WTC11 (cell line): ENCODE results near the gene CTNNA3. TPM values are rescaled to one million over a fixed set of nuclear protein-coding genes. Genes with fewer than 3 reads are reported as not detected.

Source experiments
- ATAC-seq: fragments of 200-7000 bp; cut with Tn5 transposase; 2 replicates; pipeline ENCODE4 v1.10.0; 2021; ENCODE audit warnings: mild to moderate bottlenecking, moderate library complexity
- CTCF ChIA-PET: fragments of 300-600 bp; sonication (Branson Sonifier 250); formaldehyde crosslinking; loops from one replicate; lab custom pipeline; 2021; ENCODE audit warnings: antibody characterized with exemption; lab: Charles Lee
- POLR2A ChIA-PET: fragments of 350-600 bp; sonication (Branson Sonifier 250); formaldehyde crosslinking; loops from one replicate; lab custom pipeline; 2021; ENCODE audit warnings: antibody characterized with exemption; lab: Charles Lee
- DNase-seq: peaks from one replicate; pipeline ENCODE4 v3.0.0; 2021; ENCODE audit warnings: low spot score
- H3K27ac Mint-ChIP-seq: 2 replicates; pipeline ENCODE4 v1.8.0; 2021; ENCODE audit warnings: mixed read lengths
- H3K27me3 Mint-ChIP-seq: 2 replicates; pipeline ENCODE4 v1.8.0; 2021; ENCODE audit warnings: low read depth, mild to moderate bottlenecking, moderate library complexity, mixed read lengths
- H3K36me3 Mint-ChIP-seq: 2 replicates; pipeline ENCODE4 v1.8.0; 2021; ENCODE audit warnings: mixed read lengths
- H3K4me1 Mint-ChIP-seq: 2 replicates; pipeline ENCODE4 v1.8.0; 2022; ENCODE audit warnings: mixed read lengths
- H3K4me3 Mint-ChIP-seq: 2 replicates; pipeline ENCODE4 v1.8.0; 2021; ENCODE audit warnings: mild to moderate bottlenecking, moderate library complexity, mixed read lengths
- H3K9me3 Mint-ChIP-seq: 2 replicates; pipeline ENCODE4 v1.8.0; 2021; ENCODE audit warnings: mixed read lengths
- ATF1 ChIP-seq: sonication (generic); formaldehyde crosslinking; IDR thresholded peaks from 2 replicates; pipeline ENCODE4 v1.8.1; 2023; ENCODE audit warnings: mild to moderate bottlenecking, moderate library complexity, missing genetic modification reagents
- CREM ChIP-seq: sonication (generic); formaldehyde crosslinking; IDR thresholded peaks from 2 replicates; pipeline ENCODE4 v1.8.1; 2022; ENCODE audit warnings: mild to moderate bottlenecking, missing genetic modification reagents, moderate library complexity
- GABPB1 ChIP-seq: sonication (generic); formaldehyde crosslinking; IDR thresholded peaks from 2 replicates; pipeline ENCODE4 v1.8.1; 2023; ENCODE audit warnings: mild to moderate bottlenecking, missing genetic modification reagents
- GTF2I ChIP-seq: fragments of 250-450 bp; sonication (Bioruptor Pico); conservative IDR thresholded peaks from 2 replicates; pipeline ENCODE4 v1.4.0; 2021; ENCODE audit warnings: mild to moderate bottlenecking
- OVOL2 ChIP-seq: fragments of 250-450 bp; sonication (Bioruptor Pico); IDR thresholded peaks from 2 replicates; pipeline ENCODE4 v1.9.0; 2021; ENCODE audit warnings: mild to moderate bottlenecking, borderline replicate concordance
- RORB ChIP-seq: fragments of 250-450 bp; sonication (Bioruptor Pico); IDR thresholded peaks from 2 replicates; pipeline ENCODE4 v1.9.0; 2021; ENCODE audit warnings: mild to moderate bottlenecking
- SOX15 ChIP-seq: fragments of 250-450 bp; sonication (Bioruptor Pico); IDR thresholded peaks from 2 replicates; pipeline ENCODE4 v1.9.0; 2021; ENCODE audit warnings: mild to moderate bottlenecking
- ZBTB21 ChIP-seq: sonication (generic); formaldehyde crosslinking; IDR thresholded peaks from 2 replicates; pipeline ENCODE4 v1.8.1; 2023; ENCODE audit warnings: mild to moderate bottlenecking, missing genetic modification reagents, borderline replicate concordance
- ZNF138 ChIP-seq: sonication (generic); formaldehyde crosslinking; conservative IDR thresholded peaks from 2 replicates; pipeline ENCODE4 v1.8.1; 2022; ENCODE audit warnings: mild to moderate bottlenecking, moderate library complexity, missing genetic modification reagents
- ZNF232 ChIP-seq: sonication (generic); formaldehyde crosslinking; IDR thresholded peaks from 2 replicates; pipeline ENCODE4 v1.8.0; 2022; ENCODE audit warnings: mild to moderate bottlenecking, missing genetic modification reagents
- total RNA-seq: library from RNA; stranded (reverse); gene quantifications from 3 replicates; pipeline ENCODE4 v1.2.3, GENCODE V29; 2021
- TF ChIP-seq, protein P1 (sequence below): sonication (generic); formaldehyde crosslinking; IDR thresholded peaks from 2 replicates; pipeline ENCODE4 v1.8.0; 2022; ENCODE audit warnings: mild to moderate bottlenecking, missing genetic modification reagents
- TF ChIP-seq, protein P2 (sequence below): fragments of 250-450 bp; sonication (Bioruptor Pico); IDR thresholded peaks from 2 replicates; pipeline ENCODE4 v1.9.0; 2021; ENCODE audit warnings: mild to moderate bottlenecking
- TF ChIP-seq, protein P3 (sequence below): sonication (generic); formaldehyde crosslinking; IDR thresholded peaks from 2 replicates; pipeline ENCODE4 v1.8.1; 2022; ENCODE audit warnings: mild to moderate bottlenecking, moderate library complexity, missing genetic modification reagents
- TF ChIP-seq, protein P4 (sequence below): fragments of 250-450 bp; sonication (Bioruptor Pico); IDR thresholded peaks from 2 replicates; pipeline ENCODE4 v1.9.0; 2021; ENCODE audit warnings: moderate library complexity, mild to moderate bottlenecking, inconsistent platforms, borderline replicate concordance
- TF ChIP-seq, protein P5 (sequence below): fragments of 250-450 bp; sonication (Bioruptor Pico); IDR thresholded peaks from 2 replicates; pipeline ENCODE4 v2.1.2; 2022; ENCODE audit warnings: mild to moderate bottlenecking, moderate library complexity
- TF ChIP-seq, protein P6 (sequence below): sonication (generic); formaldehyde crosslinking; IDR thresholded peaks from 2 replicates; pipeline ENCODE4 v1.8.1; 2023; ENCODE audit warnings: mild to moderate bottlenecking, moderate library complexity, missing genetic modification reagents

CTNNA3 gene
- total RNA-seq, 1 experiment from 2014 or later, result 6.1 TPM

DNA sequence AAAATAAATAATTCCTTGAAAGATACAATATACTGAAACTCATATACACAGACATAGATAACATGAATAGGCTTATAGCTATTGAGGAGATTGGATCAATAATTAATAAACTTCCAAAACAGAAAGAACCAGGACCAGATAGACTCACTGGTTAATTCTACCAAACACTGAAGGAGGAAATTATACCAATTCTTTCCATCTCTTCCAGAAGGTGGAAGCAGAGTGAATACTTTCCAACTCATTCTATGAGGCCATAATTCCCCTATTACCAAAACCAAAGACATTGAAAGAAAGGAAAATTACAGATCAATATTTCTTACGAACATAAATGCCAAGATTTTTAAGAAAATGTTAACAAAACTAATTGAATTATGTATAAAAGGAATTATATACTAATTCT is 1394.9 kb downstream of the CTNNA3 start:
- DNase-seq, result no peak
- peaks cover 7% of the 10 kb centered on the region for H3K4me1 Mint-ChIP-seq
- no peak for TF ChIP-seq ZBTB21
- TF ChIP-seq, protein P1, sequence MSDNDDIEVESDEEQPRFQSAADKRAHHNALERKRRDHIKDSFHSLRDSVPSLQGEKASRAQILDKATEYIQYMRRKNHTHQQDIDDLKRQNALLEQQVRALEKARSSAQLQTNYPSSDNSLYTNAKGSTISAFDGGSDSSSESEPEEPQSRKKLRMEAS (CRISPR knock-in tag), result no peak
- TF ChIP-seq, protein P2, sequence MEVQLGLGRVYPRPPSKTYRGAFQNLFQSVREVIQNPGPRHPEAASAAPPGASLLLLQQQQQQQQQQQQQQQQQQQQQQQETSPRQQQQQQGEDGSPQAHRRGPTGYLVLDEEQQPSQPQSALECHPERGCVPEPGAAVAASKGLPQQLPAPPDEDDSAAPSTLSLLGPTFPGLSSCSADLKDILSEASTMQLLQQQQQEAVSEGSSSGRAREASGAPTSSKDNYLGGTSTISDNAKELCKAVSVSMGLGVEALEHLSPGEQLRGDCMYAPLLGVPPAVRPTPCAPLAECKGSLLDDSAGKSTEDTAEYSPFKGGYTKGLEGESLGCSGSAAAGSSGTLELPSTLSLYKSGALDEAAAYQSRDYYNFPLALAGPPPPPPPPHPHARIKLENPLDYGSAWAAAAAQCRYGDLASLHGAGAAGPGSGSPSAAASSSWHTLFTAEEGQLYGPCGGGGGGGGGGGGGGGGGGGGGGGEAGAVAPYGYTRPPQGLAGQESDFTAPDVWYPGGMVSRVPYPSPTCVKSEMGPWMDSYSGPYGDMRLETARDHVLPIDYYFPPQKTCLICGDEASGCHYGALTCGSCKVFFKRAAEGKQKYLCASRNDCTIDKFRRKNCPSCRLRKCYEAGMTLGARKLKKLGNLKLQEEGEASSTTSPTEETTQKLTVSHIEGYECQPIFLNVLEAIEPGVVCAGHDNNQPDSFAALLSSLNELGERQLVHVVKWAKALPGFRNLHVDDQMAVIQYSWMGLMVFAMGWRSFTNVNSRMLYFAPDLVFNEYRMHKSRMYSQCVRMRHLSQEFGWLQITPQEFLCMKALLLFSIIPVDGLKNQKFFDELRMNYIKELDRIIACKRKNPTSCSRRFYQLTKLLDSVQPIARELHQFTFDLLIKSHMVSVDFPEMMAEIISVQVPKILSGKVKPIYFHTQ (CRISPR knock-in tag), result no peak
- TF ChIP-seq, protein P3, sequence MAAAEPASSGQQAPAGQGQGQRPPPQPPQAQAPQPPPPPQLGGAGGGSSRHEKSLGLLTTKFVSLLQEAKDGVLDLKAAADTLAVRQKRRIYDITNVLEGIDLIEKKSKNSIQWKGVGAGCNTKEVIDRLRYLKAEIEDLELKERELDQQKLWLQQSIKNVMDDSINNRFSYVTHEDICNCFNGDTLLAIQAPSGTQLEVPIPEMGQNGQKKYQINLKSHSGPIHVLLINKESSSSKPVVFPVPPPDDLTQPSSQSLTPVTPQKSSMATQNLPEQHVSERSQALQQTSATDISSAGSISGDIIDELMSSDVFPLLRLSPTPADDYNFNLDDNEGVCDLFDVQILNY (CRISPR knock-in tag), result no peak
- TF ChIP-seq, protein P4, sequence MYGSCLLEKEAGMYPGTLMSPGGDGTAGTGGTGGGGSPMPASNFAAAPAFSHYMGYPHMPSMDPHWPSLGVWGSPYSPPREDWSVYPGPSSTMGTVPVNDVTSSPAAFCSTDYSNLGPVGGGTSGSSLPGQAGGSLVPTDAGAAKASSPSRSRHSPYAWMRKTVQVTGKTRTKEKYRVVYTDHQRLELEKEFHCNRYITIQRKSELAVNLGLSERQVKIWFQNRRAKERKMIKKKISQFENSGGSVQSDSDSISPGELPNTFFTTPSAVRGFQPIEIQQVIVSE, result no peak
- no peak for TF ChIP-seq GTF2I
- TF ChIP-seq RORB (CRISPR knock-in tag), result no peak
- no peak for TF ChIP-seq ATF1 (CRISPR knock-in tag)
- no peak for TF ChIP-seq ZNF232 (CRISPR knock-in tag)
- no peak for TF ChIP-seq CREM (CRISPR knock-in tag)
- TF ChIP-seq, protein P5, sequence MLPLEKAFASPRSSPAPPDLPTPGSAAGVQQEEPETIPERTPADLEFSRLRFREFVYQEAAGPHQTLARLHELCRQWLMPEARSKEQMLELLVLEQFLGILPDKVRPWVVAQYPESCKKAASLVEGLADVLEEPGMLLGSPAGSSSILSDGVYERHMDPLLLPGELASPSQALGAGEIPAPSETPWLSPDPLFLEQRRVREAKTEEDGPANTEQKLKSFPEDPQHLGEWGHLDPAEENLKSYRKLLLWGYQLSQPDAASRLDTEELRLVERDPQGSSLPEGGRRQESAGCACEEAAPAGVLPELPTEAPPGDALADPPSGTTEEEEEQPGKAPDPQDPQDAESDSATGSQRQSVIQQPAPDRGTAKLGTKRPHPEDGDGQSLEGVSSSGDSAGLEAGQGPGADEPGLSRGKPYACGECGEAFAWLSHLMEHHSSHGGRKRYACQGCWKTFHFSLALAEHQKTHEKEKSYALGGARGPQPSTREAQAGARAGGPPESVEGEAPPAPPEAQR (CRISPR knock-in tag), result no peak
- no peak overlapping the region for H3K4me3 Mint-ChIP-seq
- ATAC-seq, result no peak
- no peak overlapping the region for H3K27ac Mint-ChIP-seq
- no peaks in the 10 kb centered on the region for H3K9me3 Mint-ChIP-seq
- ChIA-PET POLR2A (no interaction called here), CTCF (no interaction called here)
- no peaks in the 10 kb centered on the region for H3K36me3 Mint-ChIP-seq
- no peaks in the 10 kb centered on the region for H3K27me3 Mint-ChIP-seq

DNA sequence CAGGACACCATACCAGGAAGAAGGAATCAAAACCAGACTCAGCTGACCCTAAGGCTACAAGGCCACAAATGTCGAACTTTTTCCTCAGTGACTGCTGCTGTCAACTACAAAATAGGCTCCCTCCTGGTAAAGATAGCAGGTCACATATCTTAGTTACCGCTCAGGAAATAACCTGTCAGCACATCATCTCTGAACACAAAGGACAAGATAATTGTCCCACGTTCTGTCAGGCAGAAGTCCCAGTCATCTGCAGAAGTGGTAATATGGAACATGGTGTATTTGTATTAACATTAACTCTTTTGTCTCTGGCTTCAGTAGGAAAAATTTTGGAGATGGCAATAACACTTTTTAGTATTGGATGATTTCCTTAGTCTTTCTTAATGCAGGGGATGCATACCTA is 1400.4 kb downstream of the CTNNA3 start:
- no peaks in the 10 kb centered on the region for H3K9me3 Mint-ChIP-seq
- no peak overlapping the region for H3K4me3 Mint-ChIP-seq
- ATAC-seq (no peak), DNase-seq (no peak)
- POLR2A ChIA-PET, result no interaction called here
- H3K27ac Mint-ChIP-seq, result no peak overlapping the region
- H3K27me3 Mint-ChIP-seq, result no peaks in the 10 kb centered on the region
- TF ChIP-seq SOX15 (no peak), ZNF138 (CRISPR knock-in tag) (no peak), OVOL2 (CRISPR knock-in tag) (no peak), GABPB1 (CRISPR knock-in tag) (no peak)
- TF ChIP-seq, protein P6, sequence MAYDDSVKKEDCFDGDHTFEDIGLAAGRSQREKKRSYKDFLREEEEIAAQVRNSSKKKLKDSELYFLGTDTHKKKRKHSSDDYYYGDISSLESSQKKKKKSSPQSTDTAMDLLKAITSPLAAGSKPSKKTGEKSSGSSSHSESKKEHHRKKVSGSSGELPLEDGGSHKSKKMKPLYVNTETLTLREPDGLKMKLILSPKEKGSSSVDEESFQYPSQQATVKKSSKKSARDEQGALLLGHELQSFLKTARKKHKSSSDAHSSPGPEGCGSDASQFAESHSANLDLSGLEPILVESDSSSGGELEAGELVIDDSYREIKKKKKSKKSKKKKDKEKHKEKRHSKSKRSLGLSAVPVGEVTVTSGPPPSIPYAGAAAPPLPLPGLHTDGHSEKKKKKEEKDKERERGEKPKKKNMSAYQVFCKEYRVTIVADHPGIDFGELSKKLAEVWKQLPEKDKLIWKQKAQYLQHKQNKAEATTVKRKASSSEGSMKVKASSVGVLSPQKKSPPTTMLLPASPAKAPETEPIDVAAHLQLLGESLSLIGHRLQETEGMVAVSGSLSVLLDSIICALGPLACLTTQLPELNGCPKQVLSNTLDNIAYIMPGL, result no peak
- TF ChIP-seq, protein P2 (CRISPR knock-in tag), result no peak
- no peaks in the 10 kb centered on the region for H3K36me3 Mint-ChIP-seq
- H3K4me1 Mint-ChIP-seq, result peaks cover 7% of the 10 kb centered on the region
- CTCF ChIA-PET, result no interaction called here
